SKM-1 treated with dmso at 0.1 percent for 144 hours (cell line): Measurements from ENCODE around the gene SLC7A6.
A peak's percentile ranks its signal among the peaks of the same experiment; 100 is the strongest.

Source experiments
- DNase-seq: peaks from one replicate; lab custom pipeline; 2025; ENCODE audit not compliant: unreplicated experiment; lab: John Stamatoyannopoulos, UW

The SLC7A6 gene

DNA sequence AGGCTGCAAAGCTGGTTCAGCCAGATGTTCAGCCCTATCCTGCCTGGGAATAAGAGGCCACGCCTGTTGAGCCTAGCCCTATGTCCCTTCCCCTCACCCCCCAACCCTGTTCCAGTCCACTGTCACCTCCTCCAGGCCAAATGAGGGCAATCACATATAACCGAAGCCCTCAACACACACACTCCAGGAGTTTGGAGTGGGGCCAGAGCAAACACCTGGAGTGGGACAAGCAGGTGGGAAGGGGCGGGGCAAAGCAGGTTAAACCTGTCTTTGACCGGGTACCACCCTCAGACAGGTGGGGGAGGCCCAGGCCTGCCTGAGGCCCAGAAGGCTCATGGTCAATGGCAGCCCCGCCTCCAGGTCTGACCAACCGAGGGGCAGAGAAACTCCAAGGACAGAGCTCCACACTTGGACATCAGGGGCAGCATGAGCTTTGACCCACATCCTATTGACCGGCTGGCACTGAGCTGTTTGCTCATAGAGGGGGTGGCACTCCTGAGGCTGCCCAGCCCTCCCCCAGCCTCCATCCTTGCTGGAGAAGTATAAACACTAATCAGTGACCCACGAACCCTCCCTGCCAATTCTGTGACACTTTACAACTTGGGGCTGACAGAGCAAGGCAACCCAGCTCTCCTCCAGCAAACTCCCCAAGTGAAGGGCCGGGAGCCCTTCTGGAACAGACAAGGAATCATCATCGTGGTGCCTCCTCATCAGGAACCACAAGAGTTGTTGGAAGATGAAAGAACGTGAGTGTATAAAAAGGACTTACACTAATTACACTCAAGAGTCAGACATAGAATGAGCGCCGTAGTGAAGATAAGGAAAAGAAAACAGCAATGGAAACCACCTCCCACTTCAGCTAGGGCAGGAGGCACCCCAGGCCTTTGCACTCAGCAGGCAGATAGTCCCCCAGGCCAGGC, 29.9 kb upstream of the SLC7A6 start:
- DNase-seq: no peak

GRCh38 chr16:68235108-68235886, 29.0 kb upstream of the SLC7A6 start:
- DNase-seq: no peak

DNA sequence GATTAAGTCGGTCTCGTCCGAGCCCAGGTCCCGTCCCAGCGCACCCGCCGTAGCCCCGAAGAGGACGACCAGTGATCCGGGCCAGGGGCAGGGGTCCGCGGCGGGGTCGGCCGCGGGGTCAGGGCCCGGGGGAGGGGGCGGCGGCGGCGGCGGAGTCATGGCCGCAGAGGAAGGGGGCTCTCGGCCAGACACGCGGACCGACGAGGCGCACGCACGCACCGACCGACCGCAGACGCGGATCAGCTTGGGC, 28.5 kb upstream of the SLC7A6 start, which contains the start of gene ESRP2:
Gene ESRP2 (minus strand): TSS at position 241 of the 250 bp plus-strand sequence. CDS start 82 bp downstream, at position 159.
- no peak for DNase-seq

DNA sequence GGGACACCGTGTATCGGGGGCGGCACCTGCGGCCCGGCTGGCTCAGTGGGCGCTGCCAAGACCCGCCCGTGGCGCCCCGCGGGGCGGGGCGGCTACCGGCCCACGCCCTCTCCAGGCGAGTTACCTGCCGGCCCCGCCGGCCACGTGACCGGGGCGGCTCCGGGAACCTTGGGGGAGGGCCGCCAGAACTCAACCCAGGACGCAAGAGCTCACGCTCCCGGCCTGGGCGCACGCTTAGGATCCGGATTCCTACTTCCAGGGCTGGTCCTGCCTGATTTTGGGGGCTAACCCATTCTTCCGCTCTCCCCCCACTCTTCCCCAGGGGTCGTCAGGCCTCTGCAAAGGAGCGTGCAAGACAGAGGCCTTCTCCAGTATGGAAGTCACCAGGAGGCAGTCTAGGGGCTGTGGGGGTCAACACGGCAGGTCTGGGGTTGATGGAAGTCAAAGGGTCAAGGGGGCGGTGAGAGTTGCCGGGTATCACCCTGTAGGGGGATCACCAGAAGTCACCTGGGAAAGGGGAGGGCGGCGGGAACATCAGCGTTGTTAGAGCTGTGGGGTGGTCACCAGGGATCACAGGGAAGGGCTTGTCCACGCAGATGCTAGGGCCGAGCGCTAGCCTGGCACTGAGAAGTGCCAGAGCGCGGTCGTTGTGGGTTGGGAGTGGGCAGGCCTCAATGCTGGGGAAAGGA, 28.0 kb upstream of the SLC7A6 start:
- no peak for DNase-seq

GRCh38 chr16:68236826-68237242, 27.5 kb upstream of the SLC7A6 start:
- no peak for DNase-seq

DNA sequence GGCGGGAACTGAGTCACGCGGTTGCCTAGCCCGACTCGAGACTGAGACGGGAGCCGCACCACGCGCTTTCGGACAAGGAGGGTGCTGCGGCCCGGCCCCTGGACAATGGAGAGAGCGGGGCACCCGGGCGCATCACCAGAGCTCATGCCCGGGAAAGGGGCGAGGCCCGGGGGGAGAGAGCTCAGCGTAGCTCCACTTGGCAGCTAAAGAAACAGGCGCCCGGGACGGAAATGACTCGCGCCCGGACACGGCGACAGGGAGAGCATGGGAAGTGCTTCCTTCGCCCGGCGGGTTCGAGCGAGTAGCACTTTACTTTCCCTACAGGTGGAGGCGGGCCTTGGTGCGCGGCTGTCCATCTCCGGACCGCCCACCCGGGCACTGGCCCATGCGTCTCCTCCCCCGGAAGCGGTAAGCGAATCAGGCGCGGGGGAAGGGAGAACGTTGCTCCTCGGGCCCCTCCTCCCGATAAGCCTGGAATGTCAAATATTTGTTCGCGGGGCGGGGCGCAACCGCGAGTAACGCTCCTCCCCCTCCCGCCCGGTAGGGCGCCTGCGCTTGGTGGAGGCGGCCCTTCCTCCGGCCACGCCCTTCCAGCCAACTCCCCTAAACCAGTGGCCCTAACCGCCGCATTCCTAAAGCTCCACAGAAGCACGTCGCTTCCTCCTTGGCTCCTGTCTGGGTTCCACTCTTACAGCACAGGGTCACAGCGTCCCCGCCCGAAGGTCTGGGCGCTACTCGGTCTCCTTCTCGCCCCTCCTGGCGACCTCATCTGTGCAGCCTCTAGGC, 26.9 kb upstream of the SLC7A6 start:
- peak; percentile 97 for DNase-seq

GRCh38 chr16:68238029-68238345, 26.3 kb upstream of the SLC7A6 start:
- DNase-seq: no peak

GRCh38 chr16:68242085-68242484, 22.2 kb upstream of the SLC7A6 start:
- DNase-seq: no peak

DNA sequence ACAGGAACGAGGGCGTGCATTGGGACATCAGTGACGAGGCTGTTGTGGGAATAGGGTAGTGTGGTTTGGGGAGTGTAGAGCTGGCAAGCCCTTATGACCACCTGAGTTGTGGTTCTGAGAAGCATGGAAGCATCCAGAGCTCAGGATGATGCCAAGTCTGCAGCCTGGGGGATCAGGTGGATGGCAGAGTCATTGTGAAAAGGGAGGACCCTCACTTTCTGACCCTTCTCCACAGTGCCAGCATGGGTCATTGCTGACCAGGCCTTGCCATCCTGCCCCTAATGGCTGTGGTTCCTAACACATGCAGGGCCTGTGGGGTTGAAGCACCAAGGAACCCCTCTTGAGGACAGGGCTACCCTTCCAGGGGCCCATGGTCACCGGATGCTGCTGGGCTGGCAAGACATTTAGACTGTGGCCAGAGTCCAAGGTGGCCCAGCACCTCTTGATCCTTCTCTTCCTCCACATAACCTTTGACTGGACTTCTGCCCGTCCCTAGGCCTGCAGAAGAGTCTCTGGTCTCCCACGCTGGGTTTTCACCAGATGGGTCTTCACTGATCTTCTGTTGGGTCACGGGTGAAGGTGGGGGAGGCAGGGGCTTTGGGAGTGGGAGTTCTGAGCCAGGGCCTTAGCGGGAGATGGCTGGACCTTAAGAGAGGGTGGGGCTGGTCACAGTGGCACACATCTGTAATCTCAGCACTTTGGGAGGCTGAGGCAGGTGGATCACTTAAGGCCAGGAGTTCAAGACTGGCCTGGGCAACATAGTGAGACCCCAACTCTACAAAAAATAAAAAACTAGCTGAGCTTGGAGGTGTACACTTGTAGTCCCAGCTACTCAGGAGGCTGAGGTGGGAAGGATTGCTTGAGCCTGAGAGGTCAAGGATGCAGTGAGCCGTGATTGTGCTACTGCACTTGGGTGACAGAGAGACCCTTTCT, 21.1 kb upstream of the SLC7A6 start:
- no peak for DNase-seq

DNA sequence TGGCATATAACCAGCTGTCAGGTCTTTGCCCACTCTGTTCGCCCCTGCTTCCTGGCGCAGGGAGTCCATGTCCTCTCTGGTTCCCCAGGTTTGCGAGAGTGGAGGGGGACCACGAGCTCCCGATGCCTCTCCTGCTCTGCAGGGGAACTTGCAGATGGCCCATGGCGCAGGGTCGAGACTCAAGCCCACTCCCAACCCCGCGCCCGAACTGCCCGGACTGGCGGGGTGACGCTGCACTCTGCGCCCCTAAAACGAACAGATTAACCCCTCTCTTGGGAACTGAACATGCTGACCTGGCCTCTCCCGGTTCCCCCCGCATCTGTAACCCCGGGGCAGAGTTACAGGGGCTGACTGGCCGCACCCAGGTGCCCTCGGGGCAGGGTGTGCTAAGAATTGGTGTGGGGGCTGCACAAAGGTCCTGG, 19.8 kb upstream of the SLC7A6 start:
- DNase-seq: no peak

DNA sequence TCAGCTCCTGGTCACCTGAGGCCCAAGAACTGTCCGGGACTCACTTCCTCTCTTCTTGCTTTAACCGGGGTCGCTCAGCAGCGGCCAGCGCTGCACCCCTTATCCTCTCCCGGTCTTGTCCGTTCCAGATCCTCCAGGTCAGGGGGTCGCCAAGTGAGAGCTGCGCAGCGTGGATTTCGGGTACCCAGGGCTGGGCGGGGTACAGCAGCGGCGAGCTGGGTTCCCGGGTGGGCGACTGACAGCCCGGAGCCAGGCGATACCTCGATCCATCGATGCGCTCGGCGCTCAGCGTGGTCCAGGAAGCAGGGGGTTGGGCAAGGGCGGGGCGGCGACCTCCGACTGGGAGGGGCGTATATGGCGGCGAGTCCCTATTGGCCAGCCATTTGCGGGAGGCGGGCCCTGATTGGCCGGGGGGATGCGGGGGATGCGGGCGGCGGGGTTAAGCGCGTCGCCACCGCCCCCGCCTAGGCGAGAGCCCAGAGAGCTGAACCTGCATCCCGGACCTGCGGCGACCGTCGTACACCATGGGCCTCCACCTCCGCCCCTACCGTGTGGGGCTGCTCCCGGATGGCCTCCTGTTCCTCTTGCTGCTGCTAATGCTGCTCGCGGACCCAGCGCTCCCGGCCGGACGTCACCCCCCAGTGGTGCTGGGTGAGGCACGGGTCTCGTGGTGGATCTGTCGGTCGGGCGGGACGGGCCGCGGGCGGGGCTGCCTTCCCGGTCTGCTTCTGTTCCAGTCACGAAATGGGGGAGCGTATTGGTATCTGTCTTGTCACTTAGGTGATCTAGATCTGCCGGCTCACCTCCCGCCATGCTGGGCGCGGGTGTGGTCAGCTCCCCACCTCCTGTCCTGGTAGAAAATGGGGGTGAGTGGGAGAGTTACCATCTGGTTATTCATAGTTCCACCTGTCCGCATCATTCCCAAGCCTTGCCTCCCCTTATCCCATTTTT, 19.1 kb upstream of the SLC7A6 start, which contains the start of gene PLA2G15:
Gene PLA2G15 (plus strand): TSS at position 471 of the 951 bp plus-strand sequence. CDS start 54 bp downstream, at position 525.
- peak; percentile 86 for DNase-seq

DNA sequence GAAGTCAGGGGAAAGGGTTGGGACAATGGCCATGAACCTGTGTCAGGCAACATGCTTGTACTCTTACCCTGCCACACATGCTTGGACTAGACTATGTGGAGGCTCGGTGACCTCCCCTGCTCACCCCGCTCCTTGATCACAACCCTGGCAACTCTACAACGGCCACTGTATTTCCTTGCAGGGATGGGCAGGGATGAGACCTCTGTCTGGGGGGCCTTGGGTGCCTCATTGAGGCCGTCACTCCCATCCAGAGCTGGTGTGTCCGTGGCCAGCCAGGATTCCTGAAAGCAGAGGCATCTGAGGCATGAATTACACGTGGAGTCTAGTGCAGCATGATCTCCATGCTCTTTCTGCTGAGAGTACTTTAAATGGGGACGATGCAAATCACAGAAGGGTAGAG, 18.2 kb upstream of the SLC7A6 start:
- DNase-seq: no peak

GRCh38 chr16:68246666-68247065, 17.7 kb upstream of the SLC7A6 start:
- DNase-seq: no peak

DNA sequence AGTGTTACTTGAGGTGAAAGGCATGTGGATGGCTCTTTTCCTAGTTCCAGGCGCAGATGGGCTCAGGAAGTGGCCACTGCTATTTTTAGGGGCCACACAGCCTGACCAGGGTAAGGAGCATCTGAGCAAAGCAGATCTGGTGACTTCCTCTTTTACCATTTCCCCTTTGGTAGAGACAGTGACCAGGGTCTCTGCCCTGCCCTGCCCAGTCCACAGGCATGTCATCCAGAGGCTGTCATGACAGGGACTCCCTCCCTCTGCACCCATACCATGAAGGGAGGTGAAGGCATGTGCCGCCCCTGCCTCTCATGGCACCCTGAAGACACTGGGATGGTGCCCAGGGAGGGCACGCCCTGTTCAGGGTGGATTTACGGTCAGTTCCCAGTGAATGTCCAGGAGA, 16.9 kb upstream of the SLC7A6 start:
- DNase-seq: peak; percentile 27

DNA sequence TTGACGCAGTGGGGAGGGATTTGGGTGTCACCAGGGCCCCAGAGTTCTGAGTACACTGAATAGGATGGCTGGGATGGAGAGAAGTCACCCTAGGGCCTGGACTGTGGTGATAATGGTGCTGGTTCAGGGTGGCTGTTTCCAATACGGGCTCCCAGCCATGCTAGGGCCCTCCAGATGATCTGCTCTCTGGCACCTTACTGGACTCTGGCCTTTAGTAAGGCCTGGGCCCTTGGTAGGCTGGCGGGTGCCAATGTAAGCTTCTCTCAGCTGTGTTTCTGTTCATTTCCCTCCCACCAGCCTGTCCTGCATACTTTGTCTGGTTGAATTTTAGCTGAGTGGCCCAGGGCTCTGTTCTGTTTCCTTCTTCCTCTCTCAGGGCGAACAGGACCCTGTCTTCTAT, 16.4 kb upstream of the SLC7A6 start:
- no peak for DNase-seq

DNA sequence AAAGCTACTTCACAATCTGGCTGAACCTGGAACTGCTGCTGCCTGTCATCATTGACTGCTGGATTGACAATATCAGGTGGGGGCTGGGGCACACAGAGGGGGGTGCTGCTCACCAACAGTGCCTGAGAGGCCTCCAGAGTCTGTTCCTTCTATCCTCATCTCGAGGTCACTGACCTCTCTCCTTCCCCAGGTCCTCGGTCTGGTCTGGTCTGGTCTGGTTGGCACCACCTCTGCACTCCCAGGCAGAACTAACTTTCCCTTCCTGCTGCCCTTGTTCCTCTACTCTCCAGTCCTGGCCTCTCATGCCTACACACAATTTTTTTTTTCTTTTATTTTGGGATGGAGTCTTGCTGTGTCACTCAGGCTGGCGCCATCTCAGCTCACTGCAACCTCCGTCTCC, 15.0 kb upstream of the SLC7A6 start:
- no peak for DNase-seq

DNA sequence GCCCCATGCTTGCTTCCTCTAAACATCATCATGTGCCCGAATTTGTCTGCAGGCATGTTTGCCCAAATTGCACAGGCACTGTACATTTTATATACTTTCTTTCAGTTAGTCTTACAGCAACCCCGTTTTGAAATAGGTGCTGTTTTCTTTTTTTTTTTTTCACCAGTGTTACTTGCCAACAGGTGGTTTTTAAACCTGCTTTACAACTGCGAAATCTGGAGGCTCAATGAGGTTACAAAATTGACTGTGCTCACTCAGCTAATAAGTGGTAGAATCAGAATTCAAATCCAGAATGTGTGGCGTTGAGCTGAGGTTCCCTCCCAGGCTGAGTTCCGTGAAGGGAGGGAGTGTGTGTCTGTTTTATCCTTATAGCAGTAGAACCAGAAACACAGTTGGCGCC, 13.4 kb upstream of the SLC7A6 start:
- DNase-seq: no peak

DNA sequence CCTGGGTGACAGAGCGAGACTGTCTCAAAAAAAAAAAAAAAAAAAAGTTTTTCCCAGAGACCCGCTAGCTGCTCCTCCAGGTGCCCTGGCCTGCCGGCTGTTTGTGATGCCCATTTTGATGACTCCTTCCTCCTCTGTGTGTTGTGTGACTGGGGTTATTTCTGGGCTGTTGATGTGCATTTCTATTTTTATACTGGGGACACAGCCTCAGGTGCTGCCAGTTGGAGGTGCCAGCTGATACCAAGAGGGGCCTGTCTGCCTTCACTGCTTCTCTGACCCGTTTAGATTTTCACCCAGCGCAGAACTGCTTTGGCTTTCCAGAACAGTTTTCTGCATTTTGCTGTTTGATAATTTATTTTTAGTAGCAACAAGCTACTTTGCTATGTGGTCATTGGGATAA, 12.5 kb upstream of the SLC7A6 start:
- DNase-seq: no peak

- DNase-seq: no peak
Observed at GRCh38 chr16:68252383-68252782, 11.9 kb upstream of the SLC7A6 start.
